ENCODE measurements around the gene CHAC2.
"Not testable (repeated sequence)": the region's sequence is repeated elsewhere in the genome, so short reads cannot be mapped to it uniquely, and the experiment has no call there.

Gene CHAC2

DNA sequence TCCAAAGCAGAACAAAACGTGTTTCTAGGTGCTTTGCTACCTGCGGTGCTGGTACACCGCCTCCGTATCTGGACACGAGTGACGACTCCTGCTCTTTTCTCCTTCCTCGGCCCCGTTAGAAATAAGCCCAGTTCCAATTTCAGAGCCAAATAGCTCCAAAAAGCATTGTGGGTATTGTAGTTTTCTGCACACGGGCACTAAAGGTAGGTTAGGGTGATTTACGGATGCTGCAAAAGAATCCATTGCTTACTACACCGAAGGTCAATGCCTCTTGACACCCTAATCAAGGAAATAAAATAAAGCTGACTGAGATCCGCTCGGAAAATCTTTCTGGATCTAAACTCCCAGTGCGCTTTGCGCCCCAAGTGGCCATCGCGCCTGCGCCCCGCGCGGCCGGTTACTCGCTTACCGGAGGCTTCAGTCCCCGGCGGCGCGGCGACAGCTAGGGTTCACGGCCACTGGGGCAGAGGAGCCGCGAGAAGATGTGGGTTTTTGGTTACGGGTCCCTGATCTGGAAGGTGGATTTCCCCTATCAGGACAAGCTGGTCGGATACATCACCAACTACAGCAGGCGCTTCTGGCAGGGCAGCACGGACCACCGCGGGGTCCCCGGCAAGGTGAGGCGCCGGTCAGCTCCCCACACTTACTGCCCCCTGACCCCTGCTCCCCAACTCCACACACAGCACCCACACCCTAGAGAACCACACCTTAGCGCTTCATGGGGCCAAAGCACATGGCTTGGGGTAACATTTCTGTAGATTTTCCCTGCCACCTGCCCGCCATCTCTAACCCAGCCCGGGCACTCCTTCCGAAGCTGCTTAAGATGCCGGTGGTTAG, at the start of gene CHAC2:
CHAC2 (plus strand) TSS at position 400 of the 837 bp plus-strand sequence; CDS start at position 483, 83 bp downstream.
- DNase-seq: peak; percentile 63 to 81 (median 70)

DNA sequence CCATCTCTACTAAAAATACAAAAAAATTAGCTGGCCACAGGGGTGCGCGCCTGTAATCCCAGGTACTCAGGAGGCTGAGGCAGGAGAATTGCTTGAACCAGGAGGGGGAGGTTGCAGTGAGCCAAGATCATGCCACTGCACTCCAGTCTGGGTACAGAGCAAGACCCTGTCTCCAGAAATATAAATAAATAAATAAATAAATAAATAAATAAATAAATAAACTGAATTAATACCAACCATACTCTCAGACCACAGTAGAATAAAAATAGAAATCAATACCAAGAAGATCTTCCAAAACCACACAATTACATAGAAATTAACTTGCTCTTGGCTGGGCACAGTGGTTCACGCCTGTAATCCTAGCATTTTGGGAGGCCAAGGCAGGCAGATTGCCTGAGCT, 46.7 kb upstream of the CHAC2 start:
- DNase-seq: not testable (repeated sequence)

DNA sequence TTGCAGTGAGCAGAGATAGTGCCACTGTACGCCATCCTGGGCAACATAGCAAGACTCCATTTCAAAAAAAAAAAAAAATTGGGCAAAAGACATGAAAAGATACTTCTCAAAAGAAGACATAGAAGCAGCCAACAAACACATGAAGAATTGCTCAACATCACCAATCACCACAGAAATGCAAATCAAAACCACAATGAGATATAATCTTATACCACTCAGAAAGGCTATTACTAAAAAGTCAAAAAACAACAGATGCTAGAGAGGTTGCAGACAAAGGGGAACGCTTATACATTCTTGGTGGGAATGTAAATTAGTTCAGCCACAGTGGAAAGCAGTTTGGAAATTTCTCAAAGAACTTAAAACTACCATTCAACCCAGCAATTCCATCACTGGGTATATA, 43.1 kb upstream of the CHAC2 start:
- DNase-seq: no peak

DNA sequence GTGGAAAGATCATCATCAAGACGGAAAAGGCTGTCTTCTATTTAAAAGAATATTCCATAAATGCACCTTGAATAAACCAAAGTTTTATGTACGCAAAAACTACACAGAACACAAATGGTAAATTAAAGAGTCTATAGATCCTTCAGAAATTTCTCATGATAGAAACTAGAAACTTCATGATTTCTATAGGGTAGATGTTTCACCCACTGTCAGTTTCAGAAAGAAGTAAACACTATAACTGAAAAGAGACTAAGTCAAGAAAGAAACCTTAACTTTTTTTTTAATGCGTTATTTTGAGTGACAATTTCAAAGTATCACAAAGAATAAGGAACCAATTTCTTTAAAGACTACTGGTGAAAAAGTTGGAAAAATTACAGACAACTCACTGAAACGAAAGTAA, 41.9 kb upstream of the CHAC2 start:
- DNase-seq: no peak

DNA sequence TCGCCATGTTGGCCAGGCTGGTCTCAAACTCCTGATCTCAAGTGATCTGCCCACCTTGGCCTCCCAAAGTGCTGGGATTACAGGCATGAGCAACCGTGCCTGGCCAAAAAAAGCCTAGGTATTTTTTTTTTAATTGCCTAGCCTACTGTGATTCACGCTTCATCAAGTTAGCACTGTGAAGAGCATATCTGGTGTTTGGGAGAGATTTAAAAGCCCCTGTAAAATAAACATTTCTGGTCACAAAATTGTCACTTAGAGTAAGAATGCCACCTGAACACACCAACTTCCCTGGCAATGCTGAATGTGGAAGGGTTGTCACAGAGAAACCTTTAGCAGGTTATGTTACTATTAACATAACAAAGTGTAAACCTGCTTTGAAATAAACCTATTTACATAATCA, 39.7 kb upstream of the CHAC2 start:
- DNase-seq: no peak

- no peak for DNase-seq
Measured at GRCh38 chr2:53729143-53729762, 38.4 kb upstream of the CHAC2 start.

- DNase-seq: no peak
Measured at GRCh38 chr2:53737091-53737490, 30.5 kb upstream of the CHAC2 start.

GRCh38 chr2:53739032-53739431, 28.6 kb upstream of the CHAC2 start:
- DNase-seq: no peak

DNA sequence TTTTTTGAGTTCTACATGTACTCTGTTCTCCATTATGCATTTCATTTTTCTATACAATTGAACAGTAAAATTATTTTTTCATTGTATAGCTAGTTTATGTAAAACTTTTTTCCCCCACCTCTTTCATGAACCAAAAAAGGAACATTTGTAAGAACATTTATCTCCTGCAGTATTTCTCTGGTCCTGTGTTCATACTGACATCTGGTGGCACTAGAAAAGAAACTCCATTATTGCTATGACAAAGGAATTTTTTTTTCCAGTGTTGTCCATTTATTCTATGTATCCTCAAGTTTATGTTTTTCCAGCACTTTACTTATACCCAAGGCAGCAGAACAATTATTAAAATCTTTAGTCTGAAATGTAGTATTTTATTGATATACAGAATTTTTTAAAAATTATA, 27.4 kb upstream of the CHAC2 start:
- DNase-seq: no peak

GRCh38 chr2:53744395-53745065, 23.1 kb upstream of the CHAC2 start:
- DNase-seq: no peak

DNA sequence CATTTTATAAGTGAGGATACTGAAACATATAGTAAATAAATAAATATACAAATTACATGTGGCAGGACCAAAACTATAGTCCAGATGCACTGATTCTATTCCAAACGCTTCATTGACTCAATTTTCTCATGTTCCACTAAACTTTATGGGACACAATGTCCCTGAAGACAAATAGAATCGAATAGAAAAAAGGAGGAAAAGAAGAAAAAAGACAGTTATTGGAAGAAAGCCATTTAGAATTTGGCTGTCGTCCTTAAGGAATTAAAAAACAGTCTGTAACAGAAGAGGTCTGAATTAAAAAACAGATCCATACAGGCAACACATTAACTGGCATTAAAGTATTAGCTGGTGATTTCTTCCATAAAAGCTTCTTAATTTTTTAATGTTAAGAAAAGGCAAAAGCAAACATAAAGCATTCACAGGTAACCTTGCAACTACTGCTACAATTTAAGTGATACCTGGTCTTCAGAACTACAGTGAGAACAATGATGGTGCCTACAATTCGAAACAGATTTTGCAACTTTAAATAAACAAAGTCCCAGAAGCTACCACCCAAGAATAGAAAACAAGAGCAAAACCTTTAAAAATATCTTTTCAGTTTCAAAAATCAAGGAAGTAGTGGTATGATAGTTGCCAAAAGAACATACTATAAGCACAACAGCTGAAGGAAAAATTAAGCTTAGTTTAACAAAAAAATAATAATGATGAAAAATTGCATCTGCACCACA, 17.4 kb upstream of the CHAC2 start:
- DNase-seq: no peak

GRCh38 chr2:53751728-53752127, 15.9 kb upstream of the CHAC2 start:
- no peak for DNase-seq

DNA sequence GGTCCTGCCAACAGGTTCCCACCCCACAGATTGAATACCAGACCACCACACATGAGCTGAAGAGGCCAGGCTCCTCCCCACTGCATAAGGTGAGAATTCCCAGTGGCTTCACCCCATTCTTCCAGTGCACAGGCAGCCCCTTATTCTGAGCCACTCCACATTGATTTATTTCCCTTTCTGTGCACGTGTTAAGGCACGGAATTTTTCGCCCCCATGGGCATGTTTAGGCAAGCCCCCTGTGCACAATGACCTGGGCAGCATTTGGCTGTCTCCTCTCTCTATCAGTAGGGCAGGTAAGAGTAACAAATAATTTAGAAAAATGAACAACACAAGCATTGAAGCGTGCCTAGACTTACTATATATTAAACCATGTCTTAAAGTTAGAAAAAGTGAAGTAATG, 15.2 kb upstream of the CHAC2 start:
- no peak for DNase-seq

GRCh38 chr2:53753041-53753440, 14.6 kb upstream of the CHAC2 start:
- no peak for DNase-seq

DNA sequence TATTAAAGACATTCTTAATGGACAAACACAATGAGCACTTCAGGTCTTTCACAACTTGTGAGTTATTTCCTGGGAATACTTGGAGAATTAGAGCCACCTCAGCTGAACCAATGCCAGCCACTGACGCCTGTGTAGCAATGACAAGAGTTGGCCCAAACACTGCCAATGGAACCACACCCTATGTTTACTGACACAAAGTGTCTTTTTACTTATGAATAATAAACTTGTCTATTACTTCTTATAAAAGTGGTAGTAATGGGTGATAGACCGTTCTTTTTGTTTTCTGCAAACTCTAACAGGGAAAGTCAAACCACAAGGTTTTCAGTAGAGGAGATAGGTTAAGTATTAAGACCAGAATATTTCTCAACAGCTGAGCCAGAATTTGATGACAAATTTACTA, 12.5 kb upstream of the CHAC2 start:
- DNase-seq: no peak

- no peak for DNase-seq
Measured at GRCh38 chr2:53756644-53757043, 11.0 kb upstream of the CHAC2 start.

- not testable (repeated sequence) for DNase-seq
Measured at GRCh38 chr2:53757206-53757605, 10.4 kb upstream of the CHAC2 start.

GRCh38 chr2:53765767-53766166, 1.8 kb upstream of the CHAC2 start:
- no peak for DNase-seq

DNA sequence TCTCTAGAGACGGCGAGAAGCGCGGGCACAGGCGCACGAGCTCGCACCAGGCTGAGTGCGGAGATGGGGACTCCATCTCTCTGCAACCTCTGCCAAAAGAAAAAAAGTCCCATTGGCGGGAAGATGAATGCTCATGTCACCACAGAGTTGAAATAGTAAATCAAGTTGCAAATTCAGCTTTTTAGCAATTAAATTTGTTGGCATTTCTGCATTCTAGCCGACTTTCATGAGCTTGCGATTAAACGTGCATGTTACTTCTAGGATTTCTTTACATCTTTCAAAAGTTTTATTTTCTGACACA, 588 bp downstream of the CHAC2 start:
- DNase-seq: no peak

- no peak for DNase-seq
Measured at GRCh38 chr2:53769318-53769945, 1.8 kb downstream of the CHAC2 start.

DNA sequence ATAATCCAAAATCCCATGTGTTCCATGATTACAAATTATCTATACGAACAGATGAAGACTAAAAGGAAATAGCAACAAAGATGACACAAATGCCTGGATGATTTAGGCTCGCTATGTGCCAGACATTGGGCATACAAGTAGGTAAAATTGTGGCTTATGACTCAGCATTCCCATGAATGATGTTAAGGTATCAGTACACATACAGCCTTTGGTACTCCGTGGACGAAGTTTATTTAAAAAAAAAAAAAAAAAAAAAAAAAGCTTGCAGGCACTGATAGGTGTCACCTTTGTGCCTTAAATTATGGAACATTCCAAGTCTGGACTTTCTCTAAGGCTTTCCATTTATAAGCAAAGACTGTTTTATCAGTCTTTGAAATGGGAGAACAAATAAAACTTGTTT, 2.7 kb downstream of the CHAC2 start:
- DNase-seq: no peak

DNA sequence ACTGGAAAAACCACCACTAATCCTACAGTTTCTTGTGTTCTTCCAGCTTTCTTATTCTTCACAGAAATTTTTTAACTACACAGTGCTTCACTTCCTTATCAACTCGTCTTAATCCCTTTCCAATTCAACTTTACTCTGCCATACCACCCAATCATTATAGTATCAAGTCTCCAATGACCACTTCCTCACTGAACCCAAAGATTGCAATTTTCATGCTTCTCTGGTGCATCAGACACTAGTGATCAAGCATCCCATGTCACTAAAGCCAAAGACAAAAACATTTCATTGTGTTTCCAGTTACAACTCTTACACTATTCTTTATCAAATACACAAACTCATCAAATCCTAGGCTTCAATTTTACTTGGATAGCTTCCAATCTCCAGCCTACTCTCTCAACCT, 9.5 kb downstream of the CHAC2 start:
- no peak for DNase-seq

DNA sequence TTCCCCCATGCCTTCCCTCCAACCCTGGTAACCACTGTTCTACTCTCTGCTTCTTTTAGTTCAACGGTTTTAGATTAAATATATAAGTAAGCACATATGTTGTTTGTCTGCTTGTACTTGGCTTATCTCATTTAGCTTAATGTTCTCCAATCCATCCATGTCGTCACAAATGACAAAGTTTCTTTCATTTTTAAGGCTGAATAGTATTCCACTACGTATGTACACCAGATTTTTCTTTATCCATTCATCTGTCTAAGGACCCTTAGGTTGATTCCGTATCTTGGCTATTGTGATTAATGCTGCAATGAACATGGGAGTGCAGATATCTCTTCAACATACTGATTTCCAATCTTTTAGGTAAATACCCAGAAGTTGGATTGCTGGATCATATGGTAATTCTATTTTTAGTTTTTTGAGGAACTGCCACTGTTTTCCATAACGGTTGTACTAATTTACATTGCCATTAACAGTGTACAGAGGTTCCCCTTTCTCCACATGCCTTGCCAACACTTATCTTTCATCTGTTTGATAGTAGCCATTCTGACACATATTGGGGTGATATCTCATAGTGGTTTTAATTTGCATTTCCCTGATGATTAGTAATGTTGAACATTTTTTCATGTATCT, 11.0 kb downstream of the CHAC2 start:
- no peak for DNase-seq

Measured in activated CD4-positive, CD25-positive, alpha-beta regulatory T cell (primary cell).